HG03575 (cell line): ENCODE data around the gene HOMER2.

ENCODE experiments used
- ATAC-seq: cut with Tn5 transposase; IDR thresholded peaks from one replicate; pipeline ENCODE4 v1.9.1; 2021; ENCODE audit not compliant: unreplicated experiment, insufficient number of reproducible peaks, low FRiP score; ENCODE audit errors: extremely low read depth

The HOMER2 gene

DNA sequence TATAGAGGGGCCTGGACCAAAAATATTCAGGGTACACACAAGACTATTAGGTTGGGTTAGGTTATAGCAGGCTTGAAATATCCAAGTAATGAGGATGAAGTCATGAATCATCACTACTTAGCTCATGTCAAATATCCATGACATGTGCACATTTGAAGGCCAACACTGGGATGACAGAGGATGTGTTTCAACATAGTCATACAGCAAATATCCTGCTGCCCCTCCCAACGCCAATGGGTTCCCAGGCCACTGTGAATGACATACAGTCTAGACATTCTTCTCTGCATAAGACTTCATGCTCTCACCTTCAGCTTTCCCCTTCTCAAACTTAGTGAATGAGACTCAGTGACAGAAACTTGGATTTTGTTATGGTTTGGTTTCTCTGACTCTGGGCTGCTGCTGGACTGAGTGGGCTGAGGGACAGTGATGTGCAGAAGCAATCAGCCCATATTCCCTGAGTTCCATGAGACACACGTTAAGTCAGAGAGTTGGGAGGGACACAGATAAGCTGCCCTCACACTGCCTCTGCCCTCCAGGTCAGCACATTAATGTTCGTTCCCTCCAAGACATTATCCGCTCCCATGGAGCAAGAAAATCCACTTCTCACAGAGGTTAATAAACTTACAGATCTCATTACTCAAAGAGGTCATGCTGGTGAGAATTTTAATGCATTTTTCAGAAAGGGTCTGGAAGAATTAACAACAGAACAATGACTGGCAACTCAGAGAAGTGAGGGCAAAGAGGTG is 15.4 kb downstream of the HOMER2 start:
- no peak for ATAC-seq

GRCh38 chr15:82935382-82935781 is 17.1 kb downstream of the HOMER2 start:
- no peak for ATAC-seq

GRCh38 chr15:82934100-82934880 is 18.2 kb downstream of the HOMER2 start:
- no peak for ATAC-seq

DNA sequence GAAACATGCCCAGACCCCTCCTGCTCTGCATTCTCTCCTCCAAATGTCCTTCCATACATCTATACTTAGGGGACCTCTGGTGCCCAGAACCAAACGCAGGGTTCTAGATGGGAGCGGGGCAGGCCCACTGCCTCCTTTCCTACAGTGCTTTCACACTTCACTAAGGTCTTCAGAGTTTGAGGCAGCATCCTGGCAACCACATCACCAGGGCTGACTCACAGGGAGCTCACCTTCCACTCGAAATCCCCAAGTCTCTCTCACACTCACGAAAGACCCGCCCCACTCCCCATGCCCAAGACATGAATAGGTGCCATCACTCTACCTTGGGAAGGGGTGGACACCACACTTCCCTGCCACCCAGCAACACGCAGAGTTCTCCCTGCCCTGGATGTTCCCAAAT is 18.9 kb downstream of the HOMER2 start:
- ATAC-seq: no peak

GRCh38 chr15:82931221-82931620 is 21.3 kb downstream of the HOMER2 start:
- no peak for ATAC-seq

- ATAC-seq: no peak
These were observed 22.1 kb downstream of the HOMER2 start for GRCh38 chr15:82930461-82930860.

- ATAC-seq: no peak
These were observed 23.8 kb downstream of the HOMER2 start for GRCh38 chr15:82928711-82929110.

GRCh38 chr15:82923744-82924143 is 28.8 kb downstream of the HOMER2 start:
- ATAC-seq: no peak

- ATAC-seq: no peak
These were observed 29.8 kb downstream of the HOMER2 start for GRCh38 chr15:82922737-82923136.

- no peak for ATAC-seq
These were observed 30.6 kb downstream of the HOMER2 start for GRCh38 chr15:82921939-82922338.

GRCh38 chr15:82921242-82921641 is 31.3 kb downstream of the HOMER2 start:
- no peak for ATAC-seq

GRCh38 chr15:82919231-82919886 is 33.2 kb downstream of the HOMER2 start:
- no peak for ATAC-seq

- no peak for ATAC-seq
These were observed 33.8 kb downstream of the HOMER2 start for GRCh38 chr15:82918607-82919230.

GRCh38 chr15:82918162-82918561 is 34.4 kb downstream of the HOMER2 start:
- no peak for ATAC-seq

DNA sequence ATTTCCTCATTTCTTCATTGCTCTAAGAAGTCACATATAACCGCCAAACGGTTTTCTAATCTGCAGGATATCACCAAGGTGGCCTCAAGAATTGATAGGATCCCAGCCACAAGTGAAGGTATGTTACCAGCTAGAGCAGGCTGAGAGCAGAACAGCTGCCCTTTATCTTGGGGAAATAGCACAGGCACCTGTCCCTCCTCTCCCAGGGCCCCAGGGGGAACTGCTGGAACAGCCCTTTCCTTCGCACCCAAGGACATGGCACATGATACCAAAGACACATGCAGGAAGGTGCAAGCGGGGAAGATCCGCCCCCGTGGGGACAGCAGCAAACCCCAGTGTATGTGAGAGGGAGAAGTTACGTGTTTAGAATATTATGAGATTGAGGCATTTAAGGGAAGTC is 35.3 kb downstream of the HOMER2 start:
- no peak for ATAC-seq

GRCh38 chr15:82916161-82916952 is 36.2 kb downstream of the HOMER2 start:
- no peak for ATAC-seq

DNA sequence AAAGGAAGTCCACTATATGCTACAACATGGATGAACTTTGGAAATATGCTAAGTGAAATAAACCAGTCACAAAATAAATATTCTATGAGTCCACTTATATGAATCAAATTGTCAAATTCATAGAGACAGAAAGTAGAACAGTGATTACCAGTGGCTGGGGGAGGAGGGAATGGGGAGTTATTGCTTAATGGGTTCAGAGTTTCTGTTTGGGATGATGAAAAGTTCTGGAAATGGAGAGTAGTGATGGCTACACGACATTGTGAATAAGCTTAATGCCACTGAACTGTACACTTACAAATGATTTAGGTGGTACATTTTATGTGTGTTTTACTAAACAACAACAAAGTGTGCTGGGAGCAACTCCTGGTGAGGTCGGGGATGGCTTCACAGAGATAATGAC is 38.1 kb downstream of the HOMER2 start:
- no peak for ATAC-seq

GRCh38 chr15:82911458-82911857 is 41.1 kb downstream of the HOMER2 start:
- ATAC-seq: no peak

DNA sequence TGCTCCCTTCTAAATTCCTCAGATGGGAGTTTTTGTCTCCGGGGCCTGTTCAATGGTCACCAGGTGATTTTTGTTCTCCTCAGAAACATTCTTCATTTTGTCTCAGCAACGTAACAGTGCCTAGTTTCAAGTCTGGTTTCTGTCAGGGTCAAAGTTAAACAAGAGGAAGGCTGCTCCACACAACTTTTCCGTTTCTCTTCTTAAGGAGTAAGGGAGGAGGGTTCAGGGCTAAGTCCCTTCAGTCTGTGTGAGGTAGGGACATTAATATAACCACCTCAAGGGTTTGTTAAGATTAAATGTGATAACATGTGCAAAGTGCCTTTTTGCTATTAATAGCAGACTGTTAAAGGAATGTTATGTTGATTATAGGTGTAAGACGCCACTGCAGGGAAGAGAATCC is 41.8 kb downstream of the HOMER2 start:
- ATAC-seq: no peak
